ENCODE measurements around the gene KRT17.
"Not testable (repeated sequence)": the region's sequence is repeated elsewhere in the genome, so short reads cannot be mapped to it uniquely, and the experiment has no call there.

KRT17 gene

GRCh38 chr17:41595585-41595984 is 28.8 kb downstream of the KRT17 start:
- no peak for DNase-seq (ENCODE audit: low read depth in 2 of 2, low spot score in 1 of 2)

DNA sequence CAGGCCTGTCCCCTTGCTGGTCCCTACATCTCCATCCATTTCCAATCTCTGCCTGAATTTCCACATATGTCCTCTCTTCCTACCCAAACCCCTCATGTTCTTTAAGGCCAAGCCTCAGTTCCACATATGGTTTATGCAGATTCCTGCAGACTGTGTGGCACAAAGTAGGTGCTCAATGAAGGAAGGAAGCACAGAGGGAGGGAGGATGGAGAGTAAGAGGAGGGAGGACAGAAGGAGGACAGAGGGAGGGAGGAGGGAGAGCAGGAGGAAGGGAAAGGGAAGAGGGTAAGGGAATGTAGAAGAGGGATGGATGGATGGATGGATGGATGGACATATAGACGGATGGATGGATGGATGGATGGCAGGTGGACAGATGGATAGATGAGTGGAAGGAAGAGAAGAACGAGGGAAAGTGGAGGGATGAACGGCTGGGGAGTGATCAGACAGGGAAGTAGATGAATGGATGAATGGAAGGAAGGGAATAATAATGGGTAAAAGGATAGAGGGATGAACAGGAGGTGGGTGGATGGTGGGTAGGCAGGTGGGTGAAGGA is 29.9 kb downstream of the KRT17 start:
- DNase-seq (ENCODE audit: low read depth in 2 of 2, low spot score in 1 of 2): no peak

- no peak for DNase-seq (ENCODE audit: low read depth in 2 of 2, low spot score in 1 of 2)
Measured at GRCh38 chr17:41593306-41593981, 30.9 kb downstream of the KRT17 start.

GRCh38 chr17:41592601-41593305 is 31.6 kb downstream of the KRT17 start:
- no peak for DNase-seq (ENCODE audit: low read depth in 2 of 2, low spot score in 1 of 2)

DNA sequence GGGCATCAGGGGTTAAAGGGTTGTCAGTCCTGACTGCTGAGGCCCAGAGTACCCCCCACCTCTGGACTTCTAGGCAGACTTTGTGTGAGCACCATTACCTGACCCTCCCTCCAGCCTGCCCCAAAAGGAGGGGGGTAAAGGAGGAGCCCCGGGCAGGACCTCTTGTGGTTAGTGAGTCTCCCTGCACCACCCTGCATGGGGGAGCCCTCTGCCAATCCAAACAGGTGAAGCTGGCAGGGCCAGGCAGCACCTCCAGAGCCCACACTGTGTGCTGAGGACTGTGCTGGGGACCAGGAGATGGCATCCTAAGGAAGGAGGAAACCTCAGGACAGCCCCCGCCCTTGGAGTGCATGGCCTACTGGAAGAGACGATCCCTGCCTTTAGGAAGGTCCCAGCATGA is 35.1 kb downstream of the KRT17 start:
- no peak for DNase-seq (ENCODE audit: low read depth in 2 of 2, low spot score in 1 of 2)

DNA sequence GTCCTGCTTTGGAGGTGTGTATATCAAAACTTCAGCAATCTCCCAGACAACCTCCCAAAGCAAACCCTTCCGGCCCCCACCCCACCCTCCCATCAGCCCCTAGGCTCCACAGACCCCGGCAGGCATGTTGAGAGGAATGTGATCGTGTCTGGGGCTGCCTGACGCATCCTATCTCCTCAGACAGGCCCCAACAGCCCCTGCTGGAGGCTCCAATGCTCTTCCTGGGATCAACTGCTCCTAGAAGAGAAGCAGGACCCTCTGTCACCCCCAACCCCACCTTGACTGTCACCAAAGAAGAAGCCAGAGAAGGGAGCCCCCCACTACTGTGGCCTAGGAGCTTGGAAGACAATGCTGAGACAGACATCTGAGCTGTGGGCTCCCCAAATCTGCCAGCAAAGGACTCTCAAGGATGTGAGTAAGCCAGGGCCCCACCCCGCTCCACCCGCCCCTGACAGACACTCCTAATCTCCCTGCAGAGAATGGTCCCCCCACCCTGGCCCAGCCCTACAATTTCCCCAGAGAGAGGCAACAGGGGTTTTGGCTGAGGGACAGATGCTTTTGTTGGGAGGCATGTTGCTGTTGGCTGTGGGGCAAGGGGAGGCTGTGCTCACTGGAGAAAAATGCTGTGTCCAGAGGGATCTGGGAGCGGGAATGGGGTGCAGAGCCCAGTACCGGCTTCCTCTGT is 36.1 kb downstream of the KRT17 start:
- no peak for DNase-seq (ENCODE audit: low read depth in 2 of 2, low spot score in 1 of 2)

GRCh38 chr17:41586863-41587495 is 37.4 kb downstream of the KRT17 start, which contains the start of gene KRT14:
KRT14 (minus strand) TSS chr17:41586895; CDS start chr17:41586834, 61 bp downstream.
- no peak for DNase-seq (ENCODE audit: low read depth in 2 of 2, low spot score in 1 of 2)

GRCh38 chr17:41585301-41586056 is 38.9 kb downstream of the KRT17 start:
- DNase-seq (ENCODE audit: low read depth in 2 of 2, low spot score in 1 of 2): no peak

GRCh38 chr17:41584331-41584927 is 39.9 kb downstream of the KRT17 start:
- DNase-seq (ENCODE audit: low read depth in 2 of 2, low spot score in 1 of 2): not testable (repeated sequence)

DNA sequence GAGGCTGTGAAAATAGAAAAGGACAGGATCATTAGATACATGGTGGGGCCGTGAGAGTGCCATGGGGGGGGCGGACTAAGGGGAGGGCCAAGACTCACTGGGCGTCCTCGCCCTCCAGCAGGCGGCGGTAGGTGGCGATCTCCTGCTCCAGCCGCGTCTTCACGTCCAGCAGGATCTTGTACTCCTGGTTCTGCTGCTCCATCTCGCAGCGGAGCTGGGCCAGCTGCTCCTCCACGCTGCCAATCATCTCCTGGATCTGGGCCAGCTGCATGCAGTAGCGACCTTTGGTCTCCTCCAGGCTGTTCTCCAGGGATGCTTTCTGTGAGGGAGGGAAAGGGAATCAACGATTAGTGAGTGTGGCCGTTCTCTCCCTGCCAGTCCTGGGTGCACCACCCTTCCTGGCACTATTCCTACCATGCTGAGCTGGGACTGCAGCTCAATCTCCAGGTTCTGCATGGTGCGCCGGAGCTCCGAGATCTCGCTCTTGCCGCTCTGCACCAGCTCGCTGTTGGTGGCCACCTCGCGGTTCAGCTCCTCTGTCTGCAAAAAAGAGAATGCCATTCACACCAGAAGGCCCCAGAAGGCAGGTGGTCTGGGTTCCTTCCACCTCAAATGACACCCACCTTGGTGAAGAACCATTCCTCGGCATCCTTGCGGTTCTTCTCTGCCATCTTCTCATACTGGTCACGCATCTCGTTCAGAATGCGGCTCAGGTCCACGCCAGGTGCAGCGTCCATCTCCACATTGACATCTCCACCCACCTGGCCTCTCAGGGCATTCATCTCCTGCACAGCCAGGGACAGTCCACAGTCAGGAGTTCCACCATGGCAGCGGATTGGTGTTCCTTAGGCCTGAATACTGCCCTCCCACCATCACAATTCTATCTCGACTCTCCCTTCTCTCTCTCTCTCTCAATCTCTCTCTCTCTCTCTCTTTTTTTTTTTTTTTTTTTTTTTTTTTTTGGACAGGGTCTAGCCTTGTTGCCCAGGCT is 40.9 kb downstream of the KRT17 start:
- no peak for DNase-seq (ENCODE audit: low read depth in 2 of 2, low spot score in 1 of 2)

DNA sequence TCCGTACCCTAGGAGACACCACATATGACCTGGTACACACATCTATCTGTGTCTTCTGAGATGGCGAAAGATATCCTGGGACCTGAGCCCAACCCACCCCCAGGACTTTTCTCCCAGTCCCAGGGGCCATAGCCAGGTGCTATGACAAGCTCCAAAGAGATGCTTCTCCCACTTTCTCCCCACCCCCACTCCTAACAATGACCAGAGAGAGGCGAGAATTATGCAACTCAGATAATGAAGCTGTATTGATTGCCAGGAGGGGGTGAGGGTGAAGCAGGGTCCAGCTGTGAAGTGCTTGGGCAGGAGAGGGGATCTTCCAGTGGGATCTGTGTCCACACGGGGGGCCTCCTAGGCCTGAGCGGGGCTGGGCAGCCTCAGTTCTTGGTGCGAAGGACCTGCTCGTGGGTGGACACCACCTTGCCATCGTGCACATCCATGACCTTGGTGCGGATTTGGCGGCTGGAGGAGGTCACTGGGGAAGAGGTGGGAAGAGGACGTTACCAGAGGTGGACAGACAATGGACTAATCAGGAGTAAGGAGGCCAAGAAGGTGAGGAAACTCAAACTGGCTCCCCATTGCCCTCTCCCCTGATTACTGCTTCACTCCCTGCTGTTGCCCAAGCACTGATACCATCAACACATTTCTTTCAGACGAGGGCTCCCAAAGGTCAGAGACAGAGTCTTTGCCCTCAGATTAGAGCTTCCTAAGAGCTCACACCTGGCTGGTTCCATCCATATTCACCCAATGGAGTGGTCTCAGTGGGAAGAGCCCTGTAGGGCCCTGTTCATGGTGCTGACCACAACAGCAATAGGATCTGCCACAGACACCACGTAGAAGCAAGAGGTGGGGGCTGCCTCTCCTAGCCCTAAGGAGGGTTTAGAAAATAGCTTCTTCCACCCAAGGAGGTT is 42.1 kb downstream of the KRT17 start:
- not testable (repeated sequence) for DNase-seq (ENCODE audit: low read depth in 2 of 2, low spot score in 1 of 2)

GRCh38 chr17:41581366-41582060 is 42.9 kb downstream of the KRT17 start:
- DNase-seq (ENCODE audit: low read depth in 2 of 2, low spot score in 1 of 2): no peak

- no peak for DNase-seq (ENCODE audit: low read depth in 2 of 2, low spot score in 1 of 2)
Measured at GRCh38 chr17:41580687-41581365, 43.5 kb downstream of the KRT17 start.

GRCh38 chr17:41580244-41580575 is 44.2 kb downstream of the KRT17 start:
- no peak for DNase-seq (ENCODE audit: low read depth in 2 of 2, low spot score in 1 of 2)

GRCh38 chr17:41579484-41580243 is 44.7 kb downstream of the KRT17 start:
- peak; percentile 3 to 11 for DNase-seq (ENCODE audit: low read depth in 2 of 2, low spot score in 1 of 2)

DNA sequence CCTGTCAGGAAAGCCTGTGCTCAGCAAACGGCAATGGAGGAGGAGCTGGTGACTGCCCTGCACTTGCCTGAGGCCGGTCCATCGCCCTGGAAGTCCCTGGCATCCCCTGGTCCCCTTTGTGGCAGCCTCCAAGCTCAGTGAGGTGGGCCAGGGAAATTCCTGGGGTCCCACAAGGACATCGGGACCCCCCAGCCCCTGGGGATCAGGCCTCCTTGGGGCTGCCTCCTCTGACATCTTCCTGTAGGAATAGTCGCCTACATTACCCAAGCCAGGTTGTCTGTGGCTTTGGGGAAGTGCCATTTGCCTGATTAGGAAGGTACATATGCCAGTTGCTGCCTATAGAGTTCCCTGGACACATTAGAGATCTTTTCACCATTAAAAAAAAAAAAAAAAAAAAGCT is 45.4 kb downstream of the KRT17 start:
- no peak for DNase-seq (ENCODE audit: low read depth in 2 of 2, low spot score in 1 of 2)
